Activated CD4-positive, alpha-beta T cell treated with anti-CD3 and anti-CD28 coated beads, Interleukin-2, amount 10 ng/mL, durations not matched to agents 7 days and 5 days (primary cell): Measurements from ENCODE around the gene SLC6A12. TPM values are rescaled to one million over a fixed set of nuclear protein-coding genes. Genes with fewer than 3 reads are reported as not detected.
A peak's percentile ranks its signal among the peaks of the same experiment; 100 is the strongest.

ENCODE experiments used
- CTCF ChIA-PET: fragments of 350-600 bp; sonication (Branson Sonifier 250); formaldehyde crosslinking; loops from one replicate; lab custom pipeline; 2021; ENCODE audit warnings: antibody characterized with exemption; lab: Charles Lee
- POLR2A ChIA-PET: fragments of 350-600 bp; sonication (Branson Sonifier 250); formaldehyde crosslinking; loops from one replicate; lab custom pipeline; 2021; ENCODE audit warnings: antibody characterized with exemption; lab: Charles Lee
- DNase-seq: peaks from one replicate; pipeline ENCODE4 v3.0.0-alpha.2; 2020
- H3K27ac Mint-ChIP-seq: one replicate; pipeline ENCODE4 v1.8.0; 2021; ENCODE audit warnings: mild to moderate bottlenecking, moderate library complexity, mixed read lengths
- H3K27me3 Mint-ChIP-seq: one replicate; pipeline ENCODE4 v1.8.0; 2021; ENCODE audit warnings: mixed read lengths
- H3K36me3 Mint-ChIP-seq: one replicate; pipeline ENCODE4 v1.8.0; 2021; ENCODE audit warnings: low read depth, mixed read lengths
- H3K4me1 Mint-ChIP-seq: one replicate; pipeline ENCODE4 v1.8.0; 2021; ENCODE audit warnings: mixed read lengths
- H3K4me3 Mint-ChIP-seq: one replicate; pipeline ENCODE4 v1.8.0; 2021; ENCODE audit warnings: mild to moderate bottlenecking, moderate library complexity, mixed read lengths
- H3K9me3 Mint-ChIP-seq: one replicate; pipeline ENCODE4 v1.8.0; 2021; ENCODE audit warnings: mixed read lengths
- total RNA-seq, 2 experiments: library from RNA; stranded (reverse); gene quantifications; one replicate each; pipeline ENCODE4 v1.2.3, GENCODE V29; 2021

The SLC6A12 gene
- total RNA-seq, 2 experiments from 2014 or later = not detected

- Mint-ChIP-seq H3K4me3 (no peak overlapping the region), H3K4me1 (peaks cover 10% of the 10 kb centered on the region), H3K27me3 (no peaks in the 10 kb centered on the region), H3K27ac (no peak overlapping the region), H3K36me3 (no peaks in the 10 kb centered on the region), H3K9me3 (no peaks in the 10 kb centered on the region)
- ChIA-PET CTCF (interaction anchor here (1.2 kb wide), 1 partner anchor 9 kb away, joined by 3 read pairs; no protein-coding TSS in a partner anchor), POLR2A (no interaction called here)
- DNase-seq = no peak
Measured at GRCh38 chr12:177336-177979, 36.5 kb downstream of the SLC6A12 start.

GRCh38 chr12:176321-177181, 37.4 kb downstream of the SLC6A12 start:
- ChIA-PET POLR2A (no interaction called here), CTCF (interaction anchor here (1.2 kb wide), 1 partner anchor 10 kb away, joined by 3 read pairs; no protein-coding TSS in a partner anchor)
- H3K4me3 Mint-ChIP-seq = no peak overlapping the region
- no peaks in the 10 kb centered on the region for H3K9me3 Mint-ChIP-seq
- no peaks in the 10 kb centered on the region for H3K36me3 Mint-ChIP-seq
- no peaks in the 10 kb centered on the region for H3K27me3 Mint-ChIP-seq
- no peak overlapping the region for H3K27ac Mint-ChIP-seq
- H3K4me1 Mint-ChIP-seq = peaks cover 10% of the 10 kb centered on the region
- DNase-seq = no peak

GRCh38 chr12:175759-176158, 38.2 kb downstream of the SLC6A12 start:
- H3K9me3 Mint-ChIP-seq = no peaks in the 10 kb centered on the region
- H3K27me3 Mint-ChIP-seq = no peaks in the 10 kb centered on the region
- H3K4me3 Mint-ChIP-seq = no peak overlapping the region
- CTCF ChIA-PET = no interaction called here
- no peaks in the 10 kb centered on the region for H3K36me3 Mint-ChIP-seq
- DNase-seq = no peak
- POLR2A ChIA-PET = no interaction called here
- H3K27ac Mint-ChIP-seq = no peak overlapping the region
- peaks cover 10% of the 10 kb centered on the region for H3K4me1 Mint-ChIP-seq

- Mint-ChIP-seq H3K27me3 (no peaks in the 10 kb centered on the region), H3K9me3 (no peaks in the 10 kb centered on the region), H3K27ac (no peak overlapping the region), H3K4me1 (peaks cover 5% of the 10 kb centered on the region), H3K36me3 (no peaks in the 10 kb centered on the region), H3K4me3 (no peak overlapping the region)
- no peak for DNase-seq
- POLR2A ChIA-PET = no interaction called here
- CTCF ChIA-PET = no interaction called here
Measured at GRCh38 chr12:175250-175649, 38.7 kb downstream of the SLC6A12 start.

- CTCF ChIA-PET = no interaction called here
- Mint-ChIP-seq H3K27ac (no peak overlapping the region), H3K4me3 (no peak overlapping the region)
Measured at GRCh38 chr12:174596-174995, 39.4 kb downstream of the SLC6A12 start.

GRCh38 chr12:174124-174523, 39.8 kb downstream of the SLC6A12 start:
- Mint-ChIP-seq H3K9me3 (no peaks in the 10 kb centered on the region), H3K27me3 (no peaks in the 10 kb centered on the region), H3K27ac (no peak overlapping the region), H3K4me1 (peaks cover 7% of the 10 kb centered on the region), H3K4me3 (no peak overlapping the region), H3K36me3 (no peaks in the 10 kb centered on the region)
- no peak for DNase-seq
- ChIA-PET POLR2A (no interaction called here), CTCF (no interaction called here)

More at GRCh38 chr12:174596-174995, 39.4 kb downstream of the SLC6A12 start:
- no peaks in the 10 kb centered on the region for H3K36me3 Mint-ChIP-seq
- POLR2A ChIA-PET = no interaction called here
- H3K9me3 Mint-ChIP-seq = no peaks in the 10 kb centered on the region
- H3K4me1 Mint-ChIP-seq = peaks cover 2% of the 10 kb centered on the region
- H3K27me3 Mint-ChIP-seq = no peaks in the 10 kb centered on the region
- DNase-seq = no peak

- no peaks in the 10 kb centered on the region for H3K9me3 Mint-ChIP-seq
- no peak overlapping the region for H3K27ac Mint-ChIP-seq
- POLR2A ChIA-PET = no interaction called here
- no peaks in the 10 kb centered on the region for H3K27me3 Mint-ChIP-seq
- H3K4me1 Mint-ChIP-seq = peaks cover 16% of the 10 kb centered on the region
- DNase-seq = no peak
- H3K4me3 Mint-ChIP-seq = no peak overlapping the region
- CTCF ChIA-PET = no interaction called here
- H3K36me3 Mint-ChIP-seq = no peaks in the 10 kb centered on the region
Measured at GRCh38 chr12:172732-173161, 41.2 kb downstream of the SLC6A12 start.

- POLR2A ChIA-PET = interaction anchor here (0.6 kb wide), 1 partner anchor 61 kb away, joined by 3 read pairs; no protein-coding TSS in a partner anchor
- H3K36me3 Mint-ChIP-seq = no peaks in the 10 kb centered on the region
Measured at GRCh38 chr12:171743-172676, 41.9 kb downstream of the SLC6A12 start.

GRCh38 chr12:171276-171675, 42.7 kb downstream of the SLC6A12 start:
- H3K27ac Mint-ChIP-seq = no peak overlapping the region
- H3K36me3 Mint-ChIP-seq = no peaks in the 10 kb centered on the region
- H3K9me3 Mint-ChIP-seq = no peaks in the 10 kb centered on the region
- no peak for DNase-seq
- ChIA-PET CTCF (interaction anchor here (0.9 kb wide), 1 partner anchor 41 kb away, joined by 3 read pairs; no protein-coding TSS in a partner anchor), POLR2A (no interaction called here)
- peaks cover 16% of the 10 kb centered on the region for H3K4me1 Mint-ChIP-seq
- H3K27me3 Mint-ChIP-seq = no peaks in the 10 kb centered on the region
- H3K4me3 Mint-ChIP-seq = no peak overlapping the region

More at GRCh38 chr12:171743-172676, 41.9 kb downstream of the SLC6A12 start:
- Mint-ChIP-seq H3K9me3 (no peaks in the 10 kb centered on the region), H3K27ac (no peak overlapping the region), H3K4me3 (no peak overlapping the region), H3K4me1 (peaks cover 16% of the 10 kb centered on the region), H3K27me3 (no peaks in the 10 kb centered on the region)
- DNase-seq = no peak
- CTCF ChIA-PET = interaction anchor here (0.9 kb wide), 1 partner anchor 40 kb away, joined by 3 read pairs; no protein-coding TSS in a partner anchor

GRCh38 chr12:170371-171225, 43.4 kb downstream of the SLC6A12 start:
- H3K36me3 Mint-ChIP-seq = no peaks in the 10 kb centered on the region
- H3K9me3 Mint-ChIP-seq = no peaks in the 10 kb centered on the region
- H3K27me3 Mint-ChIP-seq = no peaks in the 10 kb centered on the region
- CTCF ChIA-PET = no interaction called here
- no peak overlapping the region for H3K4me3 Mint-ChIP-seq
- peak overlapping the region; percentile 61 for H3K27ac Mint-ChIP-seq
- peaks cover 16% of the 10 kb centered on the region for H3K4me1 Mint-ChIP-seq
- POLR2A ChIA-PET = no interaction called here
- no peak for DNase-seq

GRCh38 chr12:169528-170370, 44.2 kb downstream of the SLC6A12 start:
- no peak overlapping the region for H3K27ac Mint-ChIP-seq
- H3K36me3 Mint-ChIP-seq = no peaks in the 10 kb centered on the region
- no peaks in the 10 kb centered on the region for H3K9me3 Mint-ChIP-seq
- DNase-seq = no peak
- ChIA-PET CTCF (no interaction called here), POLR2A (no interaction called here)
- H3K4me1 Mint-ChIP-seq = peaks cover 16% of the 10 kb centered on the region
- H3K4me3 Mint-ChIP-seq = no peak overlapping the region
- H3K27me3 Mint-ChIP-seq = no peaks in the 10 kb centered on the region
